Measurements from ENCODE around the gene ZNF839.

ZNF839 gene

DNA sequence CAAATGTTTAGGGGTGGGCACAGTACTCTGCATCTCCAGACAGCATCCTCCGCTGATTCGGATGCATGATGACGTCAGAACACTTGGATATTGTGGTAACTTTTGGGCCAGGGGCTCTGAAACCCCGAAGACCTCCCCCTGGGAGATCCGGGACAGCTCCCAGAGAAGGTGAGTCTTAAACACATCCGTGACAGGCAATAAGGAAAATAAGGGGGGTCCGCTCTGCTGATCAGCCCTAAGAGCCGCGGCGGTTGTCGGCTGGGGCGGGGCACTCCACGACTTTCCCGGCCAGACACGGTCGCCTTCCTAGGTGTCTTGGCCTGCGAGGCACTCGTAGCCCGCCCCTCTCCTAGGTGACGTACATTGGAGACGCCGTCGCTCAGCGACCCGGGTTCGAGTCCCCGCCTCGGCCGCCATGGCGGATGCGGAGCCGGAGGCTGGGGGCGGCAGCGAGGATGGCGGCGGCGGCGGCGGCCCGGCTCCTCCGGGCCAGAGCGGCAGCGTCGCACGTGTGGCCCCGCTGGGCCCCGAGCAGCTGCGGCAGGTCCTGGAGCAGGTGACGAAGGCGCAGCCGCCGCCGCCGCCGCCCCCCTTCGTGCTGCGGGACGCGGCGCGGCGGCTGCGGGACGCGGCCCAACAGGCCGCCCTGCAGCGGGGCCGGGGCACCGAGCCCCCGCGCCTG lies at the start of gene ZNF839:
Gene ZNF839 (plus strand): TSS at position 396 of the 682 bp plus-strand sequence. CDS start 20 bp downstream, at position 416.
- TF ChIP-seq, protein P1, sequence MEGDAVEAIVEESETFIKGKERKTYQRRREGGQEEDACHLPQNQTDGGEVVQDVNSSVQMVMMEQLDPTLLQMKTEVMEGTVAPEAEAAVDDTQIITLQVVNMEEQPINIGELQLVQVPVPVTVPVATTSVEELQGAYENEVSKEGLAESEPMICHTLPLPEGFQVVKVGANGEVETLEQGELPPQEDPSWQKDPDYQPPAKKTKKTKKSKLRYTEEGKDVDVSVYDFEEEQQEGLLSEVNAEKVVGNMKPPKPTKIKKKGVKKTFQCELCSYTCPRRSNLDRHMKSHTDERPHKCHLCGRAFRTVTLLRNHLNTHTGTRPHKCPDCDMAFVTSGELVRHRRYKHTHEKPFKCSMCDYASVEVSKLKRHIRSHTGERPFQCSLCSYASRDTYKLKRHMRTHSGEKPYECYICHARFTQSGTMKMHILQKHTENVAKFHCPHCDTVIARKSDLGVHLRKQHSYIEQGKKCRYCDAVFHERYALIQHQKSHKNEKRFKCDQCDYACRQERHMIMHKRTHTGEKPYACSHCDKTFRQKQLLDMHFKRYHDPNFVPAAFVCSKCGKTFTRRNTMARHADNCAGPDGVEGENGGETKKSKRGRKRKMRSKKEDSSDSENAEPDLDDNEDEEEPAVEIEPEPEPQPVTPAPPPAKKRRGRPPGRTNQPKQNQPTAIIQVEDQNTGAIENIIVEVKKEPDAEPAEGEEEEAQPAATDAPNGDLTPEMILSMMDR (IDR thresholded peaks at IDR 0.05; ENCODE audit: low read depth, low read length) = no peak
- DNase-seq (ENCODE audit: low read depth, low spot score) = peak; percentile 90
- in situ Hi-C loops (cut with HindIII; ENCODE audit: low sequenced_read_pairs) = no loop called here
- peak within 1 kb of the TSS; percentile 82 for H3K4me3 ChIP-seq (ENCODE audit: low read depth, low read length)

DNA sequence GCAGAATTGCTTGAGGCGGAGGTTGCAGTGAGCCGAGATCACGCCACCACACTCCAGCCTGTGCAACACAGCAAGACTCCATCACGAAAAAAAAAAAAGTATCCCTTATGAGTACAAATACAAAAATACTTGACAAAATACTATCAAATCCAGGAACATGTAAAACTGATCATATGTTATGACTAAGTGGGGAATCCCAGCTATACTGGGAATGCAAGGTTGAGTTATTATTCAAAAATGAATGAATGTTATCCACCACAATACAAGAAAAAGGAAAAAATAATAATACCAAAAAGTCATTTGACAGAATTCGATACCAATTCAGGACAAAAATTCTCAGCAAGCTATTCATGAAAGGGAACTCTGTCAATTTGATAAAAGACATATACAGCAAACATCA lies 47.2 kb upstream of the ZNF839 start:
- peak; percentile 30 for DNase-seq (ENCODE audit: low read depth, low spot score)
- TF ChIP-seq, protein P1 (IDR thresholded peaks at IDR 0.05; ENCODE audit: low read depth, low read length) = no peak
- in situ Hi-C loops (cut with HindIII; ENCODE audit: low sequenced_read_pairs) = no loop called here
- no peak overlapping the region for H3K4me3 ChIP-seq (ENCODE audit: low read depth, low read length)

DNA sequence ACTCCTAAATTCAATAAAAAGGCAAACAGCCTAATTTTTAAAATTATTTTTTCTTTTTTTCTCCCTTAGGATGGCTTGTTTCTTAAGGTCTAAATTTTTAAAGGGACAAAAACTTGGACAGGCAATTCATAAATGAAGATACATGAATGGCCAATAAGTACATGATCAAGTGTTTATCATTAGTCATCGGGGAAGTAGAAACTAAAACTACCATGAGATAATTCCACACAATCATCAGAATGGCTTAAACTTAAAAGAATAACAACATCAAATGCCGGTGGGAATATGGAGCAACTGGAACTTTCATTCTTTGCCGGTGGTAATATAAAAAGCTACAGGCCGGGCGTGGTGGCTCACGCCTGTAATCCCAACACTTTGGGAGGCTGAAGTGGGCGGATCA lies 43.7 kb upstream of the ZNF839 start:
- TF ChIP-seq, protein P1 (IDR thresholded peaks at IDR 0.05; ENCODE audit: low read depth, low read length) = no peak
- DNase-seq (ENCODE audit: low read depth, low spot score) = no peak
- in situ Hi-C loops (cut with HindIII; ENCODE audit: low sequenced_read_pairs) = no loop called here
- no peak overlapping the region for H3K4me3 ChIP-seq (ENCODE audit: low read depth, low read length)

DNA sequence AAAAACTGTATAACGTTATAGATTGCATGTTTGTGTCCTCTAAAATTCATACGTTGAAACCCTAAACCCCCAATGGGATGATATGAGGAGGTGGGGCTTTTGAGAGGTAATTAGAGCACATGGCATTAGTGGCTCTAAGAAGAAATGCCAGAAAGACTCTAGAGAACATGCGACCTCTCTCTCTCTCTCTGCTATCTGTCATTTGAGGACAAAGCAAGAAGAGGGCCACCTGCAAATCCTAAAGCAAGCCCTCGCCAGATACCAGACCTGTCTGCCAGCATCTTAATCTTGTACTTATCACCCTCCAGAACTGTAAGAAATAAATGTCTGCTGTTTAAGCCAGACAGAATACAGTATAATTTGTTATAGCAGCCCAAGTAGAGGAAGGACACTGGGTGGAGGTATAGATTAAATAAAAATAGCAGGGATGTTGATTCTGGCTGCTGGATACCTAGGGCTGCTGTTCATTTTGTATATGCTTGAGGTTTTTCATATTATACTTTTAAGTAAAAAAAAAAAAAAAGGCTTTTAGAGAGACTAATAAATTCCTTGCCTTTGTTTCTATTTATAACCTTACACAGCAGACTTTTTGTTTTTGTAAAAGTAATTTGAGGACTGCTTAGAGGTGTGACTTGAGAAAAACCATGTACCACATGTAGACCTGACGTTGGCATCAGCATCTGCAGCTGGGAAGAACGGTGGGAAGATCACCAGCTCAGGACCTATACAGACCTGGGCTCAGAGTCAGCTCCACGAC lies 41.5 kb upstream of the ZNF839 start:
- in situ Hi-C loops (cut with HindIII; ENCODE audit: low sequenced_read_pairs) = no loop called here
- DNase-seq (ENCODE audit: low read depth, low spot score) = no peak
- H3K4me3 ChIP-seq (ENCODE audit: low read depth, low read length) = no peak overlapping the region
- TF ChIP-seq, protein P1 (IDR thresholded peaks at IDR 0.05; ENCODE audit: low read depth, low read length) = no peak

DNA sequence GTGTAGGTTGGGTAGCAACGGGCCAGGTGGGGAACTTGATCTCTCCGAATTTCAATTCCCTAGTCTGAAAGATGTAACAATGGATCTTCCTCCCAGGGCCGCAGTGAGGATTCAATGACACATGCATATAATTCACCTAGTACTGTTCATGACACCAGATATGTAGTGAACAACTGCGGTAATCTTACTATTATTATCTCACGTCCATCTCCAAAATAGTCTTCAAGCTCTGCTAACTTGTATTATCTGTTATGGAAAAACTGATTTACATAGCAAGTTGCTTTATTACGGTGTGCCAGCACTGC lies 41.0 kb upstream of the ZNF839 start:
- in situ Hi-C loops (cut with HindIII; ENCODE audit: low sequenced_read_pairs) = no loop called here
- DNase-seq (ENCODE audit: low read depth, low spot score) = no peak
- TF ChIP-seq, protein P1 (IDR thresholded peaks at IDR 0.05; ENCODE audit: low read depth, low read length) = no peak
- H3K4me3 ChIP-seq (ENCODE audit: low read depth, low read length) = no peak overlapping the region

DNA sequence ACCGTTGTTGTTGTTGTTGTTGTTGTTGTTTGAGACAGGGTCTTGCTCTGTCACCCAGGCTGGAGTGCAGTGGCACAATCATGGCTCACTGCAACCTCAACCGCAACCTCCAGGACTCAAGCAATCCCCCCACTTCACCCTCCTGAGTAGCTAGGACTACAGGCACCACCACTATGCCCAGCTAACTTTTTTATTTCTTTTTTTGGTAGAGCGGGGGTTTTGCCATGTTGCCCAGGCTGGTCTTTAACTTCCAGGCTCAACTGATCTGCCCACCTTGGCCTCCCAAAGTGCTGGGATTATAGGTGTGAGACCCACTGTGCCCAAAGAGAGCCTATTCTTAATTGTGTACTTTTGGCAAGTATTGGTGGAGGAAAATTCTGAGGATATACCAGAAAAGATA lies 40.3 kb upstream of the ZNF839 start:
- in situ Hi-C loops (cut with HindIII; ENCODE audit: low sequenced_read_pairs) = no loop called here
- no peak for DNase-seq (ENCODE audit: low read depth, low spot score)
- TF ChIP-seq, protein P1 (IDR thresholded peaks at IDR 0.05; ENCODE audit: low read depth, low read length) = no peak
- H3K4me3 ChIP-seq (ENCODE audit: low read depth, low read length) = no peak overlapping the region

Measured in astrocyte of the spinal cord (primary cell).